Body of pancreas (tissue), 4 donors: ENCODE measurements around the gene BSDC1.

ENCODE experiments used
- POLR2A ChIP-seq, 3 donors: fragments of 450-650 bp; IDR thresholded peaks; one replicate each; pipeline ENCODE4 v1.6.1; 2016; ENCODE audit warnings: antibody characterized with exemption in 3 of 3, mild to moderate bottlenecking in 2 of 3
- TF ChIP-seq, protein P1 (sequence below), 7 experiments: fragments of 450-650 bp in 4 of 7; fragments of 200-600 bp in 3 of 7; sonication (generic) in 3 of 7; IDR thresholded peaks; one replicate each; pipeline ENCODE4 v1.5.1; 2016 to 2019; ENCODE audit warnings: antibody characterized with exemption in 7 of 7

DNA sequence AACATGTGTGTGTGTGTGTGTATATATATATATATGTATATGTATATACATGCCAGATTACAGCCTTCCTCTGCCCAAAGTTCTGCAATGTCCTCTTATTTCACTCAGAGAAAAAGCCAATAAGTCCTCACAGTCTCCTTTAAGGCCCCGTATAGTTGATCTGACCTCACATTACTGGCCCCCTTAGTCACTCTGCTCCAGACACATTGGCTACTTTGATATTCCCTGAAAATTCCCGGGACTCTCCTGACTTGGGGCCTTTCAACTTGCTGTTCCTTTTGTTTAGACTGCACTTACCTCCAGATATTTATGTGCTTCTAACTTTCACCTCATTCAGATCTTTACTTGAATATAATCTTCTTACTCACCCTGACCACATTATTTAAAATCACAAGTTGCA, 4.2 kb upstream of the BSDC1 start:
- TF ChIP-seq, protein P1, sequence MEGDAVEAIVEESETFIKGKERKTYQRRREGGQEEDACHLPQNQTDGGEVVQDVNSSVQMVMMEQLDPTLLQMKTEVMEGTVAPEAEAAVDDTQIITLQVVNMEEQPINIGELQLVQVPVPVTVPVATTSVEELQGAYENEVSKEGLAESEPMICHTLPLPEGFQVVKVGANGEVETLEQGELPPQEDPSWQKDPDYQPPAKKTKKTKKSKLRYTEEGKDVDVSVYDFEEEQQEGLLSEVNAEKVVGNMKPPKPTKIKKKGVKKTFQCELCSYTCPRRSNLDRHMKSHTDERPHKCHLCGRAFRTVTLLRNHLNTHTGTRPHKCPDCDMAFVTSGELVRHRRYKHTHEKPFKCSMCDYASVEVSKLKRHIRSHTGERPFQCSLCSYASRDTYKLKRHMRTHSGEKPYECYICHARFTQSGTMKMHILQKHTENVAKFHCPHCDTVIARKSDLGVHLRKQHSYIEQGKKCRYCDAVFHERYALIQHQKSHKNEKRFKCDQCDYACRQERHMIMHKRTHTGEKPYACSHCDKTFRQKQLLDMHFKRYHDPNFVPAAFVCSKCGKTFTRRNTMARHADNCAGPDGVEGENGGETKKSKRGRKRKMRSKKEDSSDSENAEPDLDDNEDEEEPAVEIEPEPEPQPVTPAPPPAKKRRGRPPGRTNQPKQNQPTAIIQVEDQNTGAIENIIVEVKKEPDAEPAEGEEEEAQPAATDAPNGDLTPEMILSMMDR (IDR thresholded peaks at IDR 0.05): no peak
- no peak for TF ChIP-seq POLR2A (IDR thresholded peaks at IDR 0.05)
